ENCODE results near the gene TRIM64C.
"Not testable (repeated sequence)": the region's sequence is repeated elsewhere in the genome, so short reads cannot be mapped to it uniquely, and the experiment has no call there.

TRIM64C gene, protein sequence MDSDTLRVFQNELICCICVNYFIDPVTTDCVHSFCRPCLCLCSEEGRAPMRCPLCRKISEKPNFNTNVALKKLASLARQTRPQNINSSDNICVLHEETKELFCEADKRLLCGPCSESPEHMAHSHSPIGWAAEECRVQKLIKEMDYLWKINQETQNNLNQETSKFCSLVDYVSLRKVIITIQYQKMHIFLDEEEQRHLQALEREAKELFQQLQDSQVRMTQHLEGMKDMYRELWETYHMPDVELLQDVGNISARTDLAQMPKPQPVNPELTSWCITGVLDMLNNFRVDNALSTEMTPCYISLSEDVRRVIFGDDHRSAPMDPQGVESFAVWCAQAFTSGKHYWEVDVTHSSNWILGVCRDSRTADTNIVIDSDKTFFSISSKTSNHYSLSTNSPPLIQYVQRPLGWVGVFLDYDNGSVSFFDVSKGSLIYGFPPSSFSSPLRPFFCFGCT

DNA sequence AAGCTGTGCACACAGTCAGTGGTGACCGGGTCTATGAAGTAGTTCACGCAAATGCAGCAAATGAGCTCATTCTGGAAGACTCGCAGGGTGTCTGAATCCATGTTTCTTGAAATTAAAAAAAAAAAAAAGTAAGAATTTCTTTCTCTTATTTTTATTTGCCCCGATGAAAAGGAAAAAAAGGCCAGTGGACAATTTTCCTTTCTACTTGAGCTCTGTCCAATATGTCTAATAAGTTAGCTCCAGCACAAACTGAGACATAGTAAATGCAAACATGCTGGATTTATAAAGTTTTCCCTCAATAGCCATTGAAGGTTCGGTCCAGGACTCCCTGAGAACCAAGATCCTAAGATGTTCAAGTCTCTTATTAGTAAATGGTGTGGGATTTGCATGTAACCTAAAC is at the start of gene TRIM64C:
Gene TRIM64C, minus strand, starts transcription at position 101 of the 400 bp plus-strand sequence. Its CDS starts 0 bp downstream, at position 101.
- H3K4me3 ChIP-seq (ENCODE audit: control insufficient read depth, low read depth, low read length); DNase-seq (ENCODE audit: low read depth): not testable (repeated sequence)

DNA sequence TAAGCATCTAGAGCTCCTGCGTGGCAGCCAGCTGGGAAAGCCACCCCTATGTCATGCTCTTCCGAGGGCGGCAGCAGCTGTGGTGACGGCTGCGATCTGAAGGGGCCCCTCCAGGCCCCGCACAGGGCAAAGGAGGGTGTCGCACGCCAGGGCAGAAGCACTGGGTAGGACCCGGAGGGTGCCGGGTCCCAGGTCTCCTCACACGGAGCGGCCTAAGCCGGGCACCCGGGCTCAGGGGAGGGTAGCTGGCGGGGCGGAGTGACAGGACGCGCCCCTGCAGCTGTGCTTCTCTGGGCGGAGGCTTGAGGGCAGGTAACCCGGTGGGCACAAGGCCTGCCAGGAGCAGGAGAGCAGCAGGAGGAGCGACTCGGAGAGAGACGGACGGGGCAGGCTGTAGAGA is 43.4 kb upstream of the TRIM64C start:
- not testable (repeated sequence) for DNase-seq (ENCODE audit: low read depth); H3K4me3 ChIP-seq (ENCODE audit: control insufficient read depth, low read depth, low read length)

DNA sequence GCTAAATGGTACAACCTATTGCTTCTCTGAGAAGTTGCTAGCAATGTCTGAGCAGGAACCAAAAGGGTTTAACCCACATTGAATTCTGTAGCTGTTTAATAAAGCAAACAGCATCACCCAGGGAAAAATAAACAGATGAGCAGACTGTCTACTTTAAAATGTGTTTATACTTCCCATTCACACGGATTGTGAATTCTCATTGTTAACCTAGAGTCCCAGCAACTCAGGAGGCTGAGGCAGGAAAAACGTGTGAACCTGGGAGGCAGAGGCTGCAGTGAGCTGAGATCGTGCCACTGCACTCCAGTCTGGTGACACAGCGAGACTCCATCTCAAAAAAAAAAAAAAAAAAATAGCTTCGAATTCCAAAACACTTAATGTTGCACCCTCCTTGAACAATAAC is 11.0 kb upstream of the TRIM64C start:
- DNase-seq (ENCODE audit: low read depth); H3K4me3 ChIP-seq (ENCODE audit: control insufficient read depth, low read depth, low read length): not testable (repeated sequence)

DNA sequence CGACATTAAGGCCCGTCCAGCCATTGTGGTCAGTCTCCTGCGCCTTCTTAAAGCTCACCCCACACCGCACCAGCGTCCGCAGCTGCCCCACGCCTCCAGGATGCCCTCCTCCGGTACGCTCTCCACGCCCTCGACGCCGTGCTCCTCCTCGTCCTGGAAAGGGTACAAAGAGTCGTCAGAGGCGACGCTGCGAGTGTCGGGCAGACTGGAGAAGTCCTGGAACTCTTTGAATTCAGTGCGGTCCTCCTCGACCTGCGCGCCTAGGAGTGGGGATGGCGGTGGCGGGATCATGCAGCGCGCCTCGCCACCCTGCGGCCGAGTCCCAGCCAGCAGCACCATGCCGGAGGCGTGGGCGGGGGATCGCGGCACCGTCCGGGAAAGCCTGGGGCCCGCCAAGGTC is 9.1 kb downstream of the TRIM64C start:
- H3K4me3 ChIP-seq (ENCODE audit: control insufficient read depth, low read depth, low read length); DNase-seq (ENCODE audit: low read depth): not testable (repeated sequence)

DNA sequence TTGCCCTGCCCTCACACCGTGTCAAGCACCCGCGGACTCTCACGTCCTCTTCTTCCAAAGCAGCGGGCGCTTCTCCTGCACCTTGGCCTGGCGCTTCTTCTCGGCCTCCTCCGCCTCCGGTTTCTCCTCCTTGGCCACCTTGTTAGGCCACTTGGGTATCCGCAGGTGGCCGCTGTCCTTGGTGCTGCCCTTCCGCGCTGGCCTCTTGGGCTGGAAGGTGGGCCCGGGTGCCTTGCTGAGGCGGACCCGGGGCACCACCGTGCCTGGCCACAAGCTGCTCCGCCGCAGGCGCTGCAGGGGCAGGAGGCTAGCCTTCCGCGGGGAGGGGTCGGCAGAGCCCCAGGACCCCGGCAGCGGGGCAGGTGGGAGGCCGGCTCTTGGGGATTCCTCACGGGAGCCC is 10.7 kb downstream of the TRIM64C start:
- H3K4me3 ChIP-seq (ENCODE audit: control insufficient read depth, low read depth, low read length); DNase-seq (ENCODE audit: low read depth): not testable (repeated sequence)

DNA sequence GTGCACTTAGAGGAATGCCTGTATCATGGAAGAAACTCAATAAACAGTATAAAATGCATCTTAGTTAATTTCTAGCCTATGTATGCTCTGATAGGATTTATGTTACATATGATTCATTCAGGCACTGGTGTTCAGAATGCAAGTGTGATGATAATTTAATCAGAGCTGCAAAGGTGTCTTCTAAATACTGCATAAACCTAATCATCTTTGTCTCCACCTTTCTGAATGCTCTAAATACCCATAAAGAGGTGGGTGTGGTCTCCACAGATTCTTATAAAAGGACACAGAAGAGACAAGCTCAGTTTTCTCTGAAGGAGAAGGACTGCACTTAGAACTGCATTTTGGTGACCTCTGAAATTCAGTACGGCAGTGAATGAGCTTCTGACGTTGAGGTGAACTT is 30.4 kb downstream of the TRIM64C start, which contains the start of gene TRIM49B:
Gene TRIM49B, plus strand, starts transcription at position 301 of the 400 bp plus-strand sequence. CDS start 2,777 bp downstream, outside the sequence.
- not testable (repeated sequence) for H3K4me3 ChIP-seq (ENCODE audit: control insufficient read depth, low read depth, low read length); DNase-seq (ENCODE audit: low read depth)

Data from AG09309 (cell line).